SK-N-SH (cell line): ENCODE data around the gene CRYGD. TPM values are rescaled to one million over a fixed set of nuclear protein-coding genes. Genes with fewer than 3 reads are reported as not detected.

Source experiments
- CTCF ChIA-PET: fragments of 300-600, 350-600 bp; formaldehyde crosslinking; extraction: SDS; loops from one replicate; lab custom pipeline; 2021; lab: Yijun Ruan, JAX
- POLR2A ChIA-PET: fragments of 350-600 bp; sonication (Branson Sonifier 250); formaldehyde crosslinking; extraction: SDS; loops from one replicate; lab custom pipeline; 2020; ENCODE audit warnings: antibody characterized with exemption, inconsistent platforms; lab: Yijun Ruan, JAX
- DNase-seq: peaks from one replicate; pipeline ENCODE4 v3.0.0; 2012
- H2AFZ ChIP-seq: fragments of 200-600 bp; sonication (generic); 2 replicates; pipeline ENCODE4 v1.8.1; 2016; ENCODE audit warnings: antibody characterized with exemption, mild to moderate bottlenecking, low read depth
- H3F3A ChIP-seq: fragments of 200-600 bp; sonication (generic); replicated peaks from 2 replicates; pipeline ENCODE3; 2016; ENCODE audit warnings: antibody characterized with exemption, mild to moderate bottlenecking; ENCODE audit not compliant: insufficient read depth
- H3K27ac ChIP-seq, 2 experiments: fragments of 200-500 bp in 1 of 2; fragments of 200-600 bp in 1 of 2; sonication (Bioruptor generic) in 1 of 2; sonication (generic), shearing (Covaris generic) in 1 of 2; 2 replicates each; pipeline versions ENCODE4 v1.5.1 to v1.6.1; 2014 to 2016; ENCODE audit warnings: low read depth in 2 of 2, inconsistent platforms in 1 of 2, low read length in 1 of 2, mild to moderate bottlenecking in 1 of 2, mixed read lengths in 1 of 2
- H3K27me3 ChIP-seq: fragments of 200-600 bp; sonication (generic), shearing (Covaris generic); 2 replicates; pipeline ENCODE4 v1.6.1; 2016; ENCODE audit warnings: mixed run types; ENCODE audit not compliant: insufficient read depth
- H3K36me3 ChIP-seq, 2 experiments: fragments of 200-500 bp in 1 of 2; fragments of 200-600 bp in 1 of 2; sonication (Bioruptor generic) in 1 of 2; sonication (generic) in 1 of 2; replicated peaks in 1 of 2; 2 replicates each; pipeline versions ENCODE3 to v1.5.1; 2014 to 2016; ENCODE audit warnings: low read length in 1 of 2, mild to moderate bottlenecking in 1 of 2; ENCODE audit not compliant: insufficient read depth in 2 of 2, control insufficient read depth in 1 of 2
- H3K4me1 ChIP-seq, 2 experiments: fragments of 200-500 bp in 1 of 2; fragments of 200-600 bp in 1 of 2; sonication (Bioruptor generic) in 1 of 2; sonication (generic), shearing (Covaris generic) in 1 of 2; 2 replicates each; pipeline versions ENCODE4 v1.5.1 to v1.6.1; 2014 to 2016; ENCODE audit warnings: low read depth in 1 of 2, low read length in 1 of 2, mixed run types in 1 of 2; ENCODE audit not compliant: insufficient read depth in 2 of 2, control insufficient read depth in 1 of 2
- H3K4me2 ChIP-seq: fragments of 200-600 bp; sonication (generic), shearing (Covaris generic); 2 replicates; pipeline ENCODE4 v1.6.1; 2017; ENCODE audit warnings: mixed run types
- H3K4me3 ChIP-seq, 2 experiments: fragments of 200-500 bp in 1 of 2; fragments of 200-600 bp in 1 of 2; sonication (Bioruptor generic) in 1 of 2; sonication (generic), shearing (Covaris generic) in 1 of 2; 2 replicates each; pipeline versions ENCODE4 v1.5.1 to v1.8.1; 2014 to 2016; ENCODE audit warnings: low read depth in 2 of 2, inconsistent platforms in 1 of 2, low read length in 1 of 2, mild to moderate bottlenecking in 1 of 2, mixed read lengths in 1 of 2, moderate library complexity in 1 of 2
- H3K79me2 ChIP-seq: fragments of 200-600 bp; sonication (generic); 2 replicates; pipeline ENCODE4 v1.8.1; 2017; ENCODE audit warnings: mild to moderate bottlenecking; ENCODE audit not compliant: insufficient read depth
- H3K9ac ChIP-seq: fragments of 200-600 bp; sonication (generic); 2 replicates; pipeline ENCODE4 v1.6.1; 2017; ENCODE audit warnings: mixed run types
- H3K9me2 ChIP-seq: fragments of 200-600 bp; sonication (generic); 2 replicates; pipeline ENCODE4 v1.6.1; 2017; ENCODE audit warnings: mixed run types
- H3K9me3 ChIP-seq: fragments of 200-600 bp; sonication (generic); 2 replicates; pipeline ENCODE4 v1.6.1; 2017; ENCODE audit warnings: mixed run types, mild to moderate bottlenecking, moderate library complexity
- H4K20me1 ChIP-seq: fragments of 200-600 bp; sonication (generic); 2 replicates; pipeline ENCODE4 v1.6.1; 2017; ENCODE audit warnings: mild to moderate bottlenecking, mixed run types; ENCODE audit not compliant: insufficient read depth
- GABPA ChIP-seq: IDR thresholded peaks from 2 replicates; pipeline ENCODE4 v1.4.0; 2012; ENCODE audit warnings: low read depth, mild to moderate bottlenecking
- JUND ChIP-seq: IDR thresholded peaks from 2 replicates; pipeline ENCODE4 v1.4.0; 2012
- MEF2A ChIP-seq: IDR thresholded peaks from 2 replicates; pipeline ENCODE4 v1.4.0; 2012; ENCODE audit warnings: low read depth, borderline replicate concordance
- NRF1 ChIP-seq: IDR thresholded peaks from 2 replicates; pipeline ENCODE4 v1.6.1; 2012; ENCODE audit warnings: low read depth, mild to moderate bottlenecking, low read length
- POLR2AphosphoS5 ChIP-seq: IDR thresholded peaks from 2 replicates; pipeline ENCODE4 v1.6.1; 2012; ENCODE audit warnings: low read depth, low read length
- RAD21 ChIP-seq: IDR thresholded peaks from 2 replicates; pipeline ENCODE4 v1.6.1; 2012; ENCODE audit warnings: mild to moderate bottlenecking, low read length
- RCOR1 ChIP-seq: fragments of 150-350 bp; IDR thresholded peaks from 2 replicates; pipeline ENCODE4 v1.6.1; 2017; ENCODE audit warnings: antibody characterized with exemption, low read length
- TCF12 ChIP-seq: IDR thresholded peaks from 2 replicates; pipeline ENCODE4 v1.4.0; 2012
- YY1 ChIP-seq: IDR thresholded peaks from 2 replicates; pipeline ENCODE4 v1.4.0; 2012; ENCODE audit warnings: low read depth, mild to moderate bottlenecking
- WGBS: methylation state at CpG from one replicate; pipeline ENCODE4 v1.1.6; 2017; ENCODE audit warnings: low lambda C conversion rate; 5-methylcytosine and 5-hydroxymethylcytosine counted together
- polyA plus RNA-seq, 3 experiments: library from polyadenylated mRNA; depleted of rRNA; stranded (reverse); fragments of >200 nt; gene quantifications; 2 replicates each; pipeline ENCODE4 v1.2.3, GENCODE V29; 2012
- TF ChIP-seq, protein P1 (sequence below): fragments of 200-600 bp; sonication (generic); IDR thresholded peaks from 2 replicates; pipeline ENCODE4 v1.6.1; 2017; ENCODE audit warnings: antibody characterized with exemption, mild to moderate bottlenecking, moderate library complexity
- TF ChIP-seq, protein P2 (sequence below): IDR thresholded peaks from 2 replicates; pipeline ENCODE4 v1.4.0; 2012; ENCODE audit warnings: low read depth, borderline replicate concordance
- TF ChIP-seq, protein P3 (sequence below): IDR thresholded peaks from 2 replicates; pipeline ENCODE4 v1.6.1; 2012; ENCODE audit warnings: mild to moderate bottlenecking, low read depth, low read length, moderate library complexity

CRYGD gene
- polyA plus RNA-seq, 1 of the 3 experiments (the other 2 are of a cell fraction), result not detected

DNA sequence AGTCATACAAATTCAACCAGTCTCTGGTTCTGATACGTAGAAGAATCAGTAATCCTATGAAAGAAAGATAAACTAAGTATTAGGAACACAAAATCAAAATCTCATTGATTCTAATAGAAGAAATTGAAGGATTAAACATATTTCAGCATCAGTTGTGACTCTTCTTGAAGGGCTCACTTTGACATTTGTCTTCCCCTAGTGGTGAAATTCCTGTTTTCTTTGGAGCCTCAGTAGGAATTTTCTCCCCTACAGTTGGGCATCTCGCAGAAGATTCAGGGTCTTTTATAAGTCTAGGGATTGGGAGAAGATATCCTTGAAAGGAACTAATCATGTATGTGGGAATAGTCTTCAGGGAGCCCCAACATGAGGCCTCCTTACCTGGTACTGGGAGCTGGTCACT lies 24.5 kb upstream of the CRYGD start:
- no peak overlapping the region for H3K9ac ChIP-seq
- CTCF ChIA-PET, result interaction anchor here (0.6 to 3.1 kb wide), 7 partner anchors 12 to 106 kb away, joined by 3 to 11 read pairs (median 4); partner anchors contain the start of gene IDH1
- POLR2A ChIA-PET, result no interaction called here
- H3K9me3 ChIP-seq, result no peaks in the 10 kb centered on the region
- H3F3A ChIP-seq, result no peaks in the 10 kb centered on the region
- H4K20me1 ChIP-seq, result no peaks in the 10 kb centered on the region
- H3K4me3 ChIP-seq, result no peak overlapping the region
- H3K36me3 ChIP-seq, result no peaks in the 10 kb centered on the region
- no peaks in the 10 kb centered on the region for H3K79me2 ChIP-seq
- no peak for DNase-seq
- H3K4me1 ChIP-seq, result no peaks in the 10 kb centered on the region
- no peak overlapping the region for H3K4me2 ChIP-seq
- no peak overlapping the region for H2AFZ ChIP-seq
- TF ChIP-seq RCOR1 (no peak), TCF12 (no peak), JUND (no peak), NRF1 (no peak), POLR2AphosphoS5 (no peak), YY1 (no peak)
- TF ChIP-seq, protein P1, sequence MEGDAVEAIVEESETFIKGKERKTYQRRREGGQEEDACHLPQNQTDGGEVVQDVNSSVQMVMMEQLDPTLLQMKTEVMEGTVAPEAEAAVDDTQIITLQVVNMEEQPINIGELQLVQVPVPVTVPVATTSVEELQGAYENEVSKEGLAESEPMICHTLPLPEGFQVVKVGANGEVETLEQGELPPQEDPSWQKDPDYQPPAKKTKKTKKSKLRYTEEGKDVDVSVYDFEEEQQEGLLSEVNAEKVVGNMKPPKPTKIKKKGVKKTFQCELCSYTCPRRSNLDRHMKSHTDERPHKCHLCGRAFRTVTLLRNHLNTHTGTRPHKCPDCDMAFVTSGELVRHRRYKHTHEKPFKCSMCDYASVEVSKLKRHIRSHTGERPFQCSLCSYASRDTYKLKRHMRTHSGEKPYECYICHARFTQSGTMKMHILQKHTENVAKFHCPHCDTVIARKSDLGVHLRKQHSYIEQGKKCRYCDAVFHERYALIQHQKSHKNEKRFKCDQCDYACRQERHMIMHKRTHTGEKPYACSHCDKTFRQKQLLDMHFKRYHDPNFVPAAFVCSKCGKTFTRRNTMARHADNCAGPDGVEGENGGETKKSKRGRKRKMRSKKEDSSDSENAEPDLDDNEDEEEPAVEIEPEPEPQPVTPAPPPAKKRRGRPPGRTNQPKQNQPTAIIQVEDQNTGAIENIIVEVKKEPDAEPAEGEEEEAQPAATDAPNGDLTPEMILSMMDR, result peak; percentile 32
- H3K9me2 ChIP-seq, result no peaks in the 10 kb centered on the region
- H3K27me3 ChIP-seq, result no peaks in the 10 kb centered on the region
- no peak overlapping the region for H3K27ac ChIP-seq
- 50% methylated on average over 2 of the region's 2 CpGs for WGBS

DNA sequence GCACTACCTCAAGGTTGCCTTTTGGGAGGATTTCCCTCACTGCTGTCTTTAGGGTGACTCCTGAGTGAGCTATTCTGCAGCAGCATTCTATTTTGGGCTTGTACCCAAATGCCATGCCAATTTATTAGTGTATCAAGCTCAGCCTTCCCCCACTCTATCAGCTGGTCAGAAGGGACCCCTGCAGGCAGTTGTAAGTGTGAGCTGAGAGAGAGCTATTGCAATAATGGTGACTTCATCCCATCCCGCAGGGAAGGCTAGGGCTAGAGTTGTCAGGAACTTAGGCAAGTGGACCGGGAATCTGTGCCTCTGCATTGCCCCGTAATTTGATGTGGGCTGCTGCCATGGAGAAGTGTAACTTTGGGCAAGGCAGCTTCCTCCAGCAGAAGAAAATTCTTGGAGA lies 23.4 kb upstream of the CRYGD start:
- no peak for DNase-seq
- Histone ChIP-seq H3K4me1 (peaks cover 1 to 2% of the 10 kb centered on the region in 2 experiments; a peak in 2 of 4 replicates), H3K9me2 (no peaks in the 10 kb centered on the region), H3K9ac (no peak overlapping the region), H3K4me2 (no peak overlapping the region), H3K9me3 (no peaks in the 10 kb centered on the region), H4K20me1 (no peaks in the 10 kb centered on the region), H3K79me2 (no peaks in the 10 kb centered on the region), H3F3A (no peaks in the 10 kb centered on the region), H3K27me3 (no peaks in the 10 kb centered on the region), H3K27ac (no peak overlapping the region), H3K4me3 (no peak overlapping the region), H3K36me3 (no peaks in the 10 kb centered on the region), H2AFZ (no peak overlapping the region)
- no peak for TF ChIP-seq GABPA
- TF ChIP-seq RAD21, result 0 out of 2 replicates have a peak, but pooled peaks have one; percentile 7
- TF ChIP-seq, protein P2, sequence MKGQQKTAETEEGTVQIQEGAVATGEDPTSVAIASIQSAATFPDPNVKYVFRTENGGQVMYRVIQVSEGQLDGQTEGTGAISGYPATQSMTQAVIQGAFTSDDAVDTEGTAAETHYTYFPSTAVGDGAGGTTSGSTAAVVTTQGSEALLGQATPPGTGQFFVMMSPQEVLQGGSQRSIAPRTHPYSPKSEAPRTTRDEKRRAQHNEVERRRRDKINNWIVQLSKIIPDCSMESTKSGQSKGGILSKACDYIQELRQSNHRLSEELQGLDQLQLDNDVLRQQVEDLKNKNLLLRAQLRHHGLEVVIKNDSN, result no peak
- 66% methylated on average over 3 of the region's 3 CpGs for whole genome bisulfite sequencing
- CTCF ChIA-PET, result interaction anchor here (0.6 to 3.1 kb wide), 5 partner anchors 9 to 107 kb away, joined by 3 to 11 read pairs (median 4); partner anchors contain the start of gene IDH1
- POLR2A ChIA-PET, result no interaction called here

DNA sequence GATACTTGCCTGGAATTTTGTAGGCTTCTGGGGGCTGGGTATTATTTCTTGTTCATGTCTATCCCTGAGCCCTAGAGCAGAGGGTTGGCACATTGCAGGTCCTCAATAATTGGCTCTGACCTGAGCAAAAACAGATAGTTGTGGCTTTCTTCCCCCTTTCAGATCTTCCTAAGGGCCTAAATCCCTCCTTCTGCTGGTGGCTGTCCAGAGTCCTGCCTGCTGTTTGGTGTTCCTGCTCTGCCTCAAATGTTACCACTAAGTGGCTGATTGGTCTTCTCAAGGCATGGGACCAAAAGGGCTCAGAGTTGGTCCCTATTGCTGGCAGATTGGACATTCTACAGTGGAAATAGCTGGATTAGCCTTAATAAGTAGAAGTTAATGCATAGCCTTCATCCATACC lies 22.7 kb upstream of the CRYGD start:
- Histone ChIP-seq H3F3A (no peaks in the 10 kb centered on the region), H3K4me2 (no peak overlapping the region), H3K9me3 (no peaks in the 10 kb centered on the region), H3K27me3 (no peaks in the 10 kb centered on the region), H3K4me1 (peaks cover 6% of the 10 kb centered on the region in 2 experiments; a peak in 3 of 4 replicates), H3K9ac (no peak overlapping the region)
- CTCF ChIA-PET, result interaction anchor here (1.0 to 2.2 kb wide), 2 partner anchors 28 to 108 kb away, joined by 6 to 7 read pairs; partner anchors contain the start of gene IDH1
- TF ChIP-seq, protein P3, sequence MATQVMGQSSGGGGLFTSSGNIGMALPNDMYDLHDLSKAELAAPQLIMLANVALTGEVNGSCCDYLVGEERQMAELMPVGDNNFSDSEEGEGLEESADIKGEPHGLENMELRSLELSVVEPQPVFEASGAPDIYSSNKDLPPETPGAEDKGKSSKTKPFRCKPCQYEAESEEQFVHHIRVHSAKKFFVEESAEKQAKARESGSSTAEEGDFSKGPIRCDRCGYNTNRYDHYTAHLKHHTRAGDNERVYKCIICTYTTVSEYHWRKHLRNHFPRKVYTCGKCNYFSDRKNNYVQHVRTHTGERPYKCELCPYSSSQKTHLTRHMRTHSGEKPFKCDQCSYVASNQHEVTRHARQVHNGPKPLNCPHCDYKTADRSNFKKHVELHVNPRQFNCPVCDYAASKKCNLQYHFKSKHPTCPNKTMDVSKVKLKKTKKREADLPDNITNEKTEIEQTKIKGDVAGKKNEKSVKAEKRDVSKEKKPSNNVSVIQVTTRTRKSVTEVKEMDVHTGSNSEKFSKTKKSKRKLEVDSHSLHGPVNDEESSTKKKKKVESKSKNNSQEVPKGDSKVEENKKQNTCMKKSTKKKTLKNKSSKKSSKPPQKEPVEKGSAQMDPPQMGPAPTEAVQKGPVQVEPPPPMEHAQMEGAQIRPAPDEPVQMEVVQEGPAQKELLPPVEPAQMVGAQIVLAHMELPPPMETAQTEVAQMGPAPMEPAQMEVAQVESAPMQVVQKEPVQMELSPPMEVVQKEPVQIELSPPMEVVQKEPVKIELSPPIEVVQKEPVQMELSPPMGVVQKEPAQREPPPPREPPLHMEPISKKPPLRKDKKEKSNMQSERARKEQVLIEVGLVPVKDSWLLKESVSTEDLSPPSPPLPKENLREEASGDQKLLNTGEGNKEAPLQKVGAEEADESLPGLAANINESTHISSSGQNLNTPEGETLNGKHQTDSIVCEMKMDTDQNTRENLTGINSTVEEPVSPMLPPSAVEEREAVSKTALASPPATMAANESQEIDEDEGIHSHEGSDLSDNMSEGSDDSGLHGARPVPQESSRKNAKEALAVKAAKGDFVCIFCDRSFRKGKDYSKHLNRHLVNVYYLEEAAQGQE, result peak; percentile 78
- TF ChIP-seq MEF2A, result no peak
- TF ChIP-seq, all 33 proteins: peak for 1
- Histone ChIP-seq H3K36me3 (no peaks in the 10 kb centered on the region), H3K27ac (no peak overlapping the region), H2AFZ (no peak overlapping the region), H3K4me3 (no peak overlapping the region), H3K9me2 (no peaks in the 10 kb centered on the region), H4K20me1 (no peaks in the 10 kb centered on the region), H3K79me2 (no peaks in the 10 kb centered on the region)
- no peak for DNase-seq
- POLR2A ChIA-PET, result no interaction called here
